Measurements from ENCODE around the gene WWC2.

DNA sequence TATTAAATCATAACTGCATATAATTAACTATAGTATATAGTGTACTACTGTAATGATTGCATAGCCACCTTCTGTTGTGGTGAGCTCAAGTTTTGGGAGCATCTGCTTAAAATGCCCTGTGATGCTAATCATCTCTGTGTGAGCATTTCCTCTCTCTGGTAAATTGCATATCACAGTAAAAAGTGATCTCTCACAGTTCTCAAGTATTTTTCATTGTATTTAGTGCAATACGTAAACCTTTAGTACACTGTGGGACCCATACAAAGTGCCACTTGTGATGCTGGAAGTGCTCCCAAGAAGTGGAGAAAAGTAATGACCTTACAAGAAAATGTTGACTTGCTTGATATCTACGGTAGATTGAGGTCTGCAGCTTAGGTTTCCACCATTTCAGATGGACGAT is 82.0 kb downstream of the WWC2 start:
- TF ChIP-seq, protein P1, sequence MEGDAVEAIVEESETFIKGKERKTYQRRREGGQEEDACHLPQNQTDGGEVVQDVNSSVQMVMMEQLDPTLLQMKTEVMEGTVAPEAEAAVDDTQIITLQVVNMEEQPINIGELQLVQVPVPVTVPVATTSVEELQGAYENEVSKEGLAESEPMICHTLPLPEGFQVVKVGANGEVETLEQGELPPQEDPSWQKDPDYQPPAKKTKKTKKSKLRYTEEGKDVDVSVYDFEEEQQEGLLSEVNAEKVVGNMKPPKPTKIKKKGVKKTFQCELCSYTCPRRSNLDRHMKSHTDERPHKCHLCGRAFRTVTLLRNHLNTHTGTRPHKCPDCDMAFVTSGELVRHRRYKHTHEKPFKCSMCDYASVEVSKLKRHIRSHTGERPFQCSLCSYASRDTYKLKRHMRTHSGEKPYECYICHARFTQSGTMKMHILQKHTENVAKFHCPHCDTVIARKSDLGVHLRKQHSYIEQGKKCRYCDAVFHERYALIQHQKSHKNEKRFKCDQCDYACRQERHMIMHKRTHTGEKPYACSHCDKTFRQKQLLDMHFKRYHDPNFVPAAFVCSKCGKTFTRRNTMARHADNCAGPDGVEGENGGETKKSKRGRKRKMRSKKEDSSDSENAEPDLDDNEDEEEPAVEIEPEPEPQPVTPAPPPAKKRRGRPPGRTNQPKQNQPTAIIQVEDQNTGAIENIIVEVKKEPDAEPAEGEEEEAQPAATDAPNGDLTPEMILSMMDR (IDR thresholded peaks at IDR 0.05), result no peak
- TF ChIP-seq POLR2A (IDR thresholded peaks at IDR 0.05), result no peak
